Activated effector memory CD4-positive, alpha-beta T cell treated with anti-CD3 and anti-CD28 coated beads, Interleukin-2, amount 50 U/mL, for 16 hours (primary cell): ENCODE results near the gene SRGAP1.

Experiments
- DNase-seq: peaks from one replicate; pipeline ENCODE4 v3.0.0-alpha.2; 2020

SRGAP1 gene

GRCh38 chr12:63941166-63941800 is 96.8 kb downstream of the SRGAP1 start:
- no peak for DNase-seq

DNA sequence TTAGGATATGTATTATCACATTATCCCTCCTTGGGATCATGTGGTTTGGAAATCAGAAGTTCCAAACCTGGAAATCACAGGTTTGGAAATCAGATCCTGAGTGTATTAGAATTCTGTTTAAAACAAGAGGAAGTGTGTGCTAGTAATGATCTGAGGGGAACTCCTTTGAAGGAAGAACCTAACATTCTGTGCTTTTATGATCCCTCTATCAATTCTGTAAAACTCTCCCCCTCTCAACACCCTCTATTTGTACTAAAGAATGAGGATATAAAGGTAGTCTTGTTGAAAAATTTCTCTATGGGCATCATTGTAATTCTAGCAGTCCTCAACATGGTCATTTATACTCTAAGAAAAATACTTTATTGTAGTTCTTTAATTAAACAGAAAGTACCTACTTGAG is 97.4 kb downstream of the SRGAP1 start:
- no peak for DNase-seq

GRCh38 chr12:63942464-63943241 is 98.2 kb downstream of the SRGAP1 start:
- no peak for DNase-seq

DNA sequence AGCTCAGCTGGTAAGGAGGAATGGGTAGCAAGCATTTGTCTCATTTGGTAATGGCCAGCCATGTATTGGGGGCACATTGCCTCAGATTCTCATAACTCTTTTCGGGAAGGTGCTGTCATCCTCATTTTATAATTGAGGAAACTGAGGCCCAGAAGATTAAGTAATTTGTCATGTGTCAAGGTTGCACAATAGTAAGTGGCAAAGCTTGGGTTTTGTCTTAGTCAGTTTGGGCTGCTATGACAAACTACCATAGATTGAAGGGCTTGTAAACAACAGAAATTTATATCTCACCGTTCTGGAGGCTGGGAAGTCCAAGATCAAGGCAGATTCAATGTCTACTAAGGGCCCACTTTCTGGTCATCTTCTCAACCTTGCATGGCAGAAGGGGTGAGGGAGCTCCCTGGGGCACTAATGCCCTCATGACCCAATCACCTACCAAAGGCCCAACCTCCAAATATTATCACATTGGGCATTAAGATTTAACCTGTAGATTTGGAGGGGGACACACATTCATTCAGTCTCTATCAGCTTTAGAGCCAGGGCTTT is 99.6 kb downstream of the SRGAP1 start:
- DNase-seq, result no peak

- DNase-seq, result no peak
These were observed 100.2 kb downstream of the SRGAP1 start for GRCh38 chr12:63944586-63945228.

DNA sequence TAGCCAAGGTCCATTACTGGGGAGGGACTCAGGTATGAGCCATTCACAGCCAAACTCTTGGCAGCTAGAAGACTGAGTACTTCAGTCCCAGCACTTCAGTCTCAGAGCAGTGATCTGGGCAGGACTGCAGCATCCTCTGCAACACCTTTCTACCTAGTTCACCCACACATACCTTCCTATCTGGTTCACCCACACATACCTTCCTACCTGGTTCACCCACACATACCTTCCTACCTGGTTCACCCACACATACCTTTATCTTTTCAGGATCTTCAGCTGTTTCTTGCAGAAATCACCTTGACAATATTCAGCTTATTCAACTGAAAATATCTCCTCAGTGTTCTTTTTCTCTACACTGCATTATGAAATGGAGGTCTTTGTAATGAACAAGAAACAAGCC is 101.3 kb downstream of the SRGAP1 start:
- DNase-seq, result no peak

- DNase-seq, result no peak
These were observed 103.7 kb downstream of the SRGAP1 start for GRCh38 chr12:63948211-63948610.

DNA sequence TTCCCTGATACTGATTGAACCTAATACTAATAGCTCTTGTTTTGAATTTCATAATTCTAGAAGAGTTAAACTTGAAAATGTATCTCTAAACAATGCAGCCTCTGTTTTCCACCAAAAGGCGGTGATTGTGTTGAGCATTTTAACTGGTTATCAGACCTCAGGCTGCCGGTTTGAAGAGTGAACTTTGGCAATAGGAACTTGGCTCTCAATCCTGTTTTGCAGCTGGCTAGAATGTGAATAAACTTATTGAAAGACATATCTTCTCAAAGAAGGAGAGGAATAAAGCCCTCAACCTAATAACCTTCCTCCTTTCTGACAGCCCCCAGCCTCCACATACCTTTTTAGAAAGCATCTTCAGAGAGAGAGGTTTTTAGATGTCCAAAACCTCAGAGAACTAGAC is 105.4 kb downstream of the SRGAP1 start:
- no peak for DNase-seq

DNA sequence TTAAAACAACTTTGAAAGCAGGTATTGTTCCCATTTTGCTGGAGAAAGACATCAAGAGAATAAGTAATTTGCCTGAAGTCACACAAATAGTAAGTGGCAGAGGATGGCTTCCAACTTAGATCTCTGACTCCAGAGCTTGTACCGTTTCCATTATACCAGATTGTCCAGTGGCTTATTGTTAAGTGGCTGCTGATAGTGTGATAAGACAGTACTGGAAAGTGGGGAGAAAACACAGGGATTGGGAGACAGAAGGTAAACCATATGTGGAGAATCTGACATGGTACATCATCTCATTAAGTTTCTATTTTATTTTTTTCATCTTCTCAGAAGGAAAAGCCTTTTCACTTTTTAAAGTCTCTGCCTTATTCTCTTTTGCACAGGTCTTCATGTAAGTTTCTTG is 108.5 kb downstream of the SRGAP1 start:
- DNase-seq, result no peak

GRCh38 chr12:63955831-63956666 is 111.5 kb downstream of the SRGAP1 start:
- no peak for DNase-seq

DNA sequence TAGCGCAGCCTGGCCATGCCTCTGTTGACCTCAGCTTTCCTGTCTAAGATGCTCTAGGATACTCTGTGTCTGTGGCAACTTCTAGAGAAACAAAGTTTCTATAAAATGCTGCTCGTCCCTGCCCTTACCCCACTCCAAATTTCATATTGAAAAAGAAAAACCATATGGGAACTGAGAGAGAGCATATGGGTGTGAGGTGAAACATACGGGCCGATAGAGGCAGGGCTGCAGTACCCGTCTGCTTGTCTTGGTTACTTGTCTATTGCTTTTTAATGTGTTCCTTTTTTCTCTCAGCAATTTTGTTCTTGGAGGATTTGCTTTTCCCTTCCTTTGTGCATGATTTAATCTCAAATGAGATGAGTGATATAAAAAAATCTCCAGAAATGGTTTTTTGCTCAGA is 113.0 kb downstream of the SRGAP1 start:
- no peak for DNase-seq

- no peak for DNase-seq
These were observed 114.5 kb downstream of the SRGAP1 start for GRCh38 chr12:63958876-63959580.

DNA sequence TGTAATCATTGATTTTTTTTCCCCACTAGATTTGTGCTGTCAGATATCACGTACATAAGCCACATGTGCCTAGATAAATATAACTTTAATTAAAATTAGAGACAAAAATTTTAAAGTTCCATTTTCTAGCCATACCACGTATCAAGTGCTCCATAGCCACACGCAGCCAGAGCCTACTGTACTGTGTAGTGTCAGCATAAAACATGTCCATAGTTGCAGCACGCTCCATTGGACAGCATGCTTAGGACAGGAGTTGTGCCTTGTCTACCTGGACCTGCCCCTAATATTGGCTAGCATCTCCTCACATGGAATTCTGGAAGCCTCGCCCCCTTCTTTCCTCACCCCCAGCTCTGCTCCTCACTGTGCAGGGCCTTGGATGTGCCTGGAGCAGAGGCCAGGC is 116.5 kb downstream of the SRGAP1 start:
- no peak for DNase-seq

DNA sequence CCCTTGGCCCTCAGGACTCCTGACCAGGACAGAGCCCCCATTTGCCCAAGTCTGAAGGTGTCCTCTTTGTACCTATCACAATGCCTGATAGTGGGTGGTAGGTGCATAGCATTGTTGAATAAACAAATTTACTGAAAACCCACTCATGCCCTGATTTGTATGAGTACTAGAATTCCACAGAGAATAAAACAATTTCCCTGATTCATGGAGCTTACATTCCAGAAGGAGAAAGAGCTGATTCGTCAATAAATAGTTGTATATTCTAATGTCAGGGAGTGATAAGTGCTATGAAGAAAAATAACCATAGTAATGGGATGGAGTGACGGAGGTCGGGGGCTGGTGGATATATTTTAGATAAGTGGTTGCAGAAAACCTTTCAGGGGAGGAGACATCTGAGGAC is 117.0 kb downstream of the SRGAP1 start:
- no peak for DNase-seq

DNA sequence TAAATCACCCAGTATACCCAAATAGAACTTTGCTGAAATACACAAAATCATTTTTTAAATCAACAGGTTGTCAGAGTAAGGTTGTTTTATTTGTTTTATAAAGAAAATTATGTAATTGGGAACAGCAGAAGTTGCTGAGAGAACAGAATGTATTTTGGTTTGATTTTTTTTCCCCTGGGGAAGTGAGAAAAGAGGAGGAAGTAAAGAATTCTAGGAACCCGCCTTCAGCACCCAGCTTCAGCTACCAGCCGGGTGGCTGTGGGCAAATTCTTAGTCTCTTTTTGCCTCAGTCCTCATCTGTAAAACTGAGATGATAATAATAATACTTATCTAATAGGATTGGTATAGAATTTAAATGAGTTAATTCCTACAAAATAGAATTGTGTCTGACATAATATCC is 119.4 kb downstream of the SRGAP1 start:
- DNase-seq, result no peak

- no peak for DNase-seq
These were observed 119.8 kb downstream of the SRGAP1 start for GRCh38 chr12:63964301-63964700.

GRCh38 chr12:63965936-63966605 is 121.6 kb downstream of the SRGAP1 start:
- no peak for DNase-seq

DNA sequence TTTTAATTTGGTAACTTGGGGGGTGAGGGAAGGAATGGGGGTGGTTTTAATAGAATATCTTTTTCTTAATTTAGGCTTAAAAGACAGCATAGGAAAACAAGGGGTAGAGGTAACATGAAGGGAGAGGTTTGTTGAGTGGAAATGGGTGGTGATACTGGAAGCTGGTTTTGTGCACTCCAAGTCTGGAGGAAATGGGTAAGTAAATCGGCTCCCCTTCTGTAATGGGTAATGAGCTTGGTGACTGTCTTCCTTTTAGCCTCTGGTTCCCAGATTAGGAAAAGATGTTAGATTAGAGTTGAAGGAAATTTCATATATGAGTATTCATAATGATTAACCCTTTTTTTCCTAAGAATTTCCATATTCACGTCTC is 122.1 kb downstream of the SRGAP1 start:
- DNase-seq, result no peak

DNA sequence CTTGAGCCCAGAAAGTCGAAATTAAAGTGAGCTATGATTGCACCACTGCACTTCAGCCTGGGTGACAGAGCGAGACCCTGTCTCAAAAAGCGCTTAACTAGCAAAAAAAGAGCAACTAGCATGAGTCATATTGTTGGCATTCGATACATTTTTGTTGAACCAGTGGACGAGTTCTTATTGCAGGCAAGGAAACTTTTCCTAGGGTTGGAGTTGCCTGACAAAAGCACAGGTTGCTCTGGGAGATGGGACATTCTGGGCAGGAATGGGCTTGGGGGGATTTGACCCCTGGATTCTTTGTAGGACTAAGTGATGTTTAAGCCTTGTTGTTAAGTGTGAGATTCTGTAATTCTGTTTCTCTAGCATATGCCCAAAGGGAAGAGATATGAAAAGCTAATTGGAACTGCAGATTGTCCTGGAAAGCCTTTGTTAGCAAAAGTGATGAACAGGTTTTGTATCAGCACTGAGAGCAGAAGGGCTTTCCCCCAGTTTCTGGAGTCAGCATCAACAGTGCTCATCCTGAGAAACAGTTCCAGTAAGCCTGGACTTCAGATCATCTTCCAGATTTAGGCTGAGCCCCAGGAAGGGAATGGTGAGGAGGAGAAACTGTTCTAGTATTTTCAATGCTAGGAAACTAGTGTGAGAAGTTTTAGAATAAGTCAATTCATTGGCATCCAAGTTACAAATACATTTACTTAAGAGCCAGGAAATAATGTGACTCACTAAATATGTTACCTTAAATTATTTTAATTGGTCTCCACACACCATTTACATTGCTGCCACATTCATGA is 123.1 kb downstream of the SRGAP1 start:
- no peak for DNase-seq

DNA sequence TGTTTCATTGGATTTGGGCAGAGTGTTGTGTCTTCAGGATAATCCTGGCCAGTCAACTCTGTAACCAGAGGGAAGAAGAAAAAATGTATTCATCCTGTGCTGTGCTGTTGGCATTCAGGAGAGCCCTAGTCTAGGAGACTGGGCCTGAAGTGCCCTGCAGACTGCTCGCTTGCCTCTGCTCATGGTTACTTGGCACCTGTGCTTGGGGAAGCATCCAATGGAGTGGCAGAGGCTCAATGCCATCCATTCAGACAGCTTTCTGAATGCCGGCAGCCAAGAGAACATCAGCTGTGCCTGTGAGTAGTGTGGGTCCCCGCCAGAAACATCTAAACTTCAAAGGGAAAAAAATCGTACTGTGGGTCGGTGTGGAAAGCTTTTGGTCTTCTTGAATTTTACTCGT is 124.2 kb downstream of the SRGAP1 start:
- DNase-seq, result no peak

DNA sequence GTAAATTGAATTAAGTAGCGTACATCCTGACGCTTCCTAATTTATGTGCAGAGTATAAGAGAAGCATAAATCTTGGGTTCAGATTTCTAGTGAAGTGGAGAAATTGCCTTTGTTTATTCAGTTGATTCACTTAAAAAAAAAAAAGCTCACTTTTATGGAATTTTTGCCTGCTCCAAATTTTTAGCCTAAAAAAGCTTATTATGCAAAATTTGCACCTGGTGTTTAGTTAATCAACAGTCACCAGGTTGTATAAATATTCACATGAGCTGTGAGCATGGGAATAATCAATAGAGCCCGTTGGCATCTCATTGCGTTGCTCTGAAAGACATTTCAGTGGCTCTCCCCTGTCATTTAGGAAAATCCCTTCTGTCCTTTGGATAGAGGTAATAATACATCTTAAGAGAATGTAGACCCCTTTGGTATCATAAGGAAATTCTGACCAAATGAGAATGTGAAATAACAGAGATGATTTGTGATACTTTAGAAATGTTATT is 132.4 kb downstream of the SRGAP1 start:
- no peak for DNase-seq
